ENCODE results near the gene IDH3A.

IDH3A gene

GRCh38 chr15:78200276-78200930, 51.2 kb downstream of the IDH3A start:
- TF ChIP-seq POLR2A (IDR thresholded peaks at IDR 0.05; ENCODE audit: extremely low read depth, insufficient read length) (no peak), MYC (IDR thresholded peaks at IDR 0.05; ENCODE audit: low read depth, low read length) (no peak), CTCF (IDR thresholded peaks at IDR 0.05; ENCODE audit: low read depth, low read length) (no peak)
- H3K4me3 ChIP-seq (ENCODE audit: low read depth, low read length), result no peak overlapping the region
- no peak for DNase-seq (ENCODE audit: low read depth)

GRCh38 chr15:78201281-78202190, 52.4 kb downstream of the IDH3A start:
- H3K4me3 ChIP-seq (ENCODE audit: low read depth, low read length), result no peak overlapping the region
- DNase-seq (ENCODE audit: low read depth), result no peak
- no peak for TF ChIP-seq POLR2A (IDR thresholded peaks at IDR 0.05; ENCODE audit: extremely low read depth, insufficient read length)
- TF ChIP-seq CTCF (IDR thresholded peaks at IDR 0.05; ENCODE audit: low read depth, low read length), result no peak
- no peak for TF ChIP-seq MYC (IDR thresholded peaks at IDR 0.05; ENCODE audit: low read depth, low read length)
- TF ChIP-seq MAX (IDR thresholded peaks at IDR 0.05; ENCODE audit: low read depth, low read length), result no peak

- no peak for DNase-seq (ENCODE audit: low read depth)
- no peak overlapping the region for H3K4me3 ChIP-seq (ENCODE audit: low read depth, low read length)
- no peak for TF ChIP-seq CTCF (IDR thresholded peaks at IDR 0.05; ENCODE audit: low read depth, low read length)
- no peak for TF ChIP-seq MAX (IDR thresholded peaks at IDR 0.05; ENCODE audit: low read depth, low read length)
- no peak for TF ChIP-seq MYC (IDR thresholded peaks at IDR 0.05; ENCODE audit: low read depth, low read length)
- no peak for TF ChIP-seq POLR2A (IDR thresholded peaks at IDR 0.05; ENCODE audit: extremely low read depth, insufficient read length)
These were observed 54.4 kb downstream of the IDH3A start for GRCh38 chr15:78203346-78204225.

- DNase-seq (ENCODE audit: low read depth), result no peak
- H3K4me3 ChIP-seq (ENCODE audit: low read depth, low read length), result no peak overlapping the region
- no peak for TF ChIP-seq CTCF (IDR thresholded peaks at IDR 0.05; ENCODE audit: low read depth, low read length)
- no peak for TF ChIP-seq MYC (IDR thresholded peaks at IDR 0.05; ENCODE audit: low read depth, low read length)
- no peak for TF ChIP-seq MAX (IDR thresholded peaks at IDR 0.05; ENCODE audit: low read depth, low read length)
- no peak for TF ChIP-seq POLR2A (IDR thresholded peaks at IDR 0.05; ENCODE audit: extremely low read depth, insufficient read length)
These were observed 55.5 kb downstream of the IDH3A start for GRCh38 chr15:78204351-78205309.

- DNase-seq (ENCODE audit: low read depth), result no peak
- no peak for TF ChIP-seq MYC (IDR thresholded peaks at IDR 0.05; ENCODE audit: low read depth, low read length)
- no peak for TF ChIP-seq CTCF (IDR thresholded peaks at IDR 0.05; ENCODE audit: low read depth, low read length)
- TF ChIP-seq MAX (IDR thresholded peaks at IDR 0.05; ENCODE audit: low read depth, low read length), result no peak
- TF ChIP-seq POLR2A (IDR thresholded peaks at IDR 0.05; ENCODE audit: extremely low read depth, insufficient read length), result no peak
- H3K4me3 ChIP-seq (ENCODE audit: low read depth, low read length), result no peak overlapping the region
These were observed 56.2 kb downstream of the IDH3A start for GRCh38 chr15:78205337-78205736.

All from NB4 (cell line).